HG03159 (cell line): ENCODE measurements around the gene CENPU.
"Not testable (repeated sequence)": the region's sequence is repeated elsewhere in the genome, so short reads cannot be mapped to it uniquely, and the experiment has no call there.

Experiments
- ATAC-seq: cut with Tn5 transposase; IDR thresholded peaks from one replicate; pipeline ENCODE4 v1.9.1; 2021; ENCODE audit warnings: mild to moderate bottlenecking, moderate library complexity; ENCODE audit not compliant: unreplicated experiment

Gene CENPU

DNA sequence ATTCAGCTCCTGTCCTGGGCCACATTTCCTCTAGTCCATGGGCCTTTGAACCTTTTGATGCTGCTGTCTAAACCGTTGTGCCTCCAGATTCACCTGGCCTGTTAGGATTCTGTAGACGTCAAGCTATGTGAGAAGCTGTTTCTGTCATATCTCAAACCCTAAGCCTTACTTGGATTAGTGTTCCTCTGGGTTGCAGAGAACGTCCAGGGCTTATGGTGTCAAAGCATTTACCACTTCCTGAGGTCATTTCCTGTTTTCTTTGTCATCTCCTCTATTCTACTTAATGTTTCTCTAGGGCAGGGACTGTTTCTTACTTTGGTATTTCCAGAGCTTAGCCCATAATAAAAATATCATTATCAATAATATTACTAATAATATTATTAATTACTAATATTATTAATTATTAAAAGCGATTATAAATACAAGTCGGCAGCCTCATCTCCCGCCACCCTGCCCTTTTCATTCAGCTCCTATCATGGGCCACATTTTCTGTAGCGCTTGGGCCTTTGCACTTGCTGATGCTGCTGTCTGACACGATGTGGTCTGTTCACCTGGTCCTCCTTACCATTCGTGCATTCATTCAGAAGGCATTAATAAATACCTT, 65.3 kb downstream of the CENPU start:
- ATAC-seq, result no peak

DNA sequence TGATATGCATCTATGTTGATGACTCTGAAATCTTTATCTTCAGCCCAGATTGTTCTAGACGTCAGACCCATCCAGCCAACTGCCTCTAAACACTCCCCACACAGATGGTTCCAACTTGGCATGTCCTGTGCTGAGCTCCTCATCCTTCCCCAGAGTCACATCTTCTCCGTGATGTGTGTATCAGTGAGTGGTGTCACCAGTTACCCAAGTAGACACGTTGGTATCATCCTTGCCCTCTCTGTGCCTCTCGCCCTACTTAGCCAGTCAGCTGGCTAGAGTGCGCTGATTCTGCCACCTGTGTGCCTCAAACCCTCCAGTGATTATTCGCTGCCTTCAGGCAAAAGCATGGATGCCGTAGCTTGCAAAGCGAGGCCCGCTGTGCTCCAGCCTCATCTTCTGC, 65.8 kb downstream of the CENPU start:
- no peak for ATAC-seq

DNA sequence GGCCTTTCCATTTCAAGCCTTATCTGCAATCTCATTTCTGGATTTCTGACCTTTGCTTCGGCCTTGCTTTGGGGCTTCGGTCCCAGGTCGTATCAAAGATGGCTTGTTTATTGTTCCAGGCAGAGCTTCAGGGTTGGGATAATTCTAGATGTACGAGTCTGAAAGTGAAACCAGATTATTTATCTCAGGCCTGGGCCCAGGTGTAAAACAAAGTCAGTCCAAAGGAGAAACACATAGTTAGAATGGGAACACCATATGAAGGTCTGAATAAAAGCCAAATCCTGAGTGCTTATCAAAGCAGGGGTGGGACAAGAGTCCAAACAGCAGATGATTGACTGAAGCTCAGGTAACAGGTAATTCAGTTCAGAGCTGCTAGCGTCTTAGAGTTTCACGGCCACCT, 67.2 kb downstream of the CENPU start:
- ATAC-seq, result no peak

DNA sequence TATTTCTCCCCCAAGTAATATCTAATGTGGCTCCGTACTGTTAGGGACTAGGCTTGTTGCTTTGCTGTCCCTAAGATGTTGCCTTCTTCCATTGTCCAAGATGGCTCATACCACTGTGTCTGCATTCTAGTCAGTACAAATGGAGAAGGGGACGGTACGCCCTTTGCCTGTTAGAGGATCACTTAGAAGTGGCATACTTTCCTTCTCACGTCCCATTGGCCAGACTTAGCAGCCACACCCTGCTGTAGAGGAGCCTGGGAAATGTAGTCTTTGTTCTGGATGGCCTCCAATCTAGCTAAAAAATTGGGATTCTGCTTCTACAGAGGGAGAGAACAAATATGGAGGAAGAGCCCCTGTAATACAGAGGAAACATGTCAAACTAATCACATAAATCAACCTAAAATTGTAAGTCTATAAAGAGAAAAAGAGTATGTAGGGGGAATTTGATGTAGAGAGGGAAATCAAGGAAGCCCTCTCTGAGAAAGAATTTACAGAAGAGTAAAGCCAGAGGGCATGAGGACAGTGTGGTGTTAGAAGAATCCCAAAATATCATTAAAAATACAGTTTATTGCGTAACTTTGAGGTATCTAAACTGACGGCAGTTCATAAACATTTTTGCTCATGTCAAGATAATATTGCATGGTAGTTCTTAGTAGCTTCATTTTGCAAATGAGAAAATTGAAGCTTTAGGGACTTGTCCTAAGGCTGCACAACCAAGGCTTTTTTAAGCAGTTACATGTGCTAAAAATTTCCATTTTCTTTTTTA, 69.3 kb downstream of the CENPU start:
- ATAC-seq, result no peak

DNA sequence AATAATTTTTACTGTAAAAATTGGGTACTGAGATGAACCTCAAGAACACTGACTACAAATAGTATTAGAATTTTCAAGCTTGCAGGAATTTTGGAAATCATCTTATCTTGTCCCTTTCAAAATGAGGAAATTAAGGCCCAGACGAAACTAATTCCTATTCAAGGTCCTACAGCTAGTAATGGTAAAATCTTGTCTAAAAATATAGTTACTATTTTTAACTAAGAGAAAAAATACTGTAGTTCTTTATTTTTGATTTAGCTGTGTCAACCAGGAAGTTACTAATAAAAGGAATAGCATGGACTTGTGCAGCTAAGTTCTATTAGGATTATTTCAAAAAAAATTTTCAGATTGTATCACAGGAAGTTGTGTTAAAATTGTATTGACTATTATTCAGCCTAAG, 71.7 kb downstream of the CENPU start:
- ATAC-seq, result no peak

DNA sequence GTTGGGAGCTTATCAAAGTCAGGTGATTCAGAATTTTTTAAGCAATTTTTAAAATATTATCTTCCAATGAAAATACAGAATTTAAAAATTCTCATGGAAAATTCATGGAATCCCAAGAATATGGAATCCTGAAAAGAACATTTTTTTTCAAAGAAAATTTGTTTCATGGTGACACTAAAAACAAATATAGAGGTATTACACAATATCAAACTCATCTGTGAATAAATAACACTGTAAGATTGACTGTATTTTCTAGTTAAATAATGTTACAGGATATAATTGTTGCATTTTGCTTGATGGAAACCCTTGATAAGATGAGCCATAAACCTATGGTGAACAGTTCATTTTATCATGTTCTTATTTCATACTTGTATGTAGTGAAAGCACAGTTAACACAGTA, 72.9 kb downstream of the CENPU start:
- ATAC-seq, result no peak

GRCh38 chr4:184657820-184658219, 76.1 kb downstream of the CENPU start:
- not testable (repeated sequence) for ATAC-seq

DNA sequence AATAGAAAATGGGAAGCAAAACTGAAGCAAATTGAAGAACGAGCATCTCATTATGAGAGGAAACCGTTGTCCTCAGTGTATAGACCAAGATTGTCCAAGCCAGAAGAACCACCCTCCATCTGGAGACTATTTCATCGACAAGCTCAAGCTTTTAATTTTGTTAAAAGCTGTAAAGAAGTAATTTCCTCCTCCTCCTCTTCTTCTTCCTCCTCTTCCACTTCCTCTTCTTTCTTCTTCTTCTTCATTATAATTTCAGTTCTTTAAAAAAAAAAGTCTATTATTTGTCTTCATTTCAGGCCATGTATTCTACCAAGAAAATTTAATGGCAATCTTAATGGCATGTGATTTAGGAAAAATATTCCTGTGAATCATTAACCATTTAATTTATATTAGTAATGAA, 76.8 kb downstream of the CENPU start:
- no peak for ATAC-seq

GRCh38 chr4:184655889-184656869, 77.7 kb downstream of the CENPU start:
- no peak for ATAC-seq

- no peak for ATAC-seq
Observed at GRCh38 chr4:184653650-184654049, 80.2 kb downstream of the CENPU start.

DNA sequence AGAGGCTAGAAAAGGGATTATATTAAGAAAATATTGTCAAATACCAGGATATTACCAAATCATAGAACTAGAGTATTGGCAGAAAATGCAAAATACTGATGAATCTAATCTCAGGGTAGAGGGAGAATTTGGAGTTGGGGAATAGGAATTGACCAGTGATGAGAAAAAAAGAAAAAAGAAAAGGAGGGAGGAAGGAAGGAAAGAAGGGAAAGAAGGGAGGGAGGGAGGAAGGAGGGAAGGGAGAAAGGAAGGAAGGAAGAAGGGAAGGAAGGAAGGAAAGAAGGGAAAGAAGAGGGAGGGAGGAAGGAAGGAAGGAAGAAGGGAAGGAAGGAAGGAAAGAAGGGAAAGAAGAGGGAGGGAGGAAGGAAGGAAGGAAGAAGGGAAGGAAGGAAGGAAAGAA, 81.2 kb downstream of the CENPU start:
- not testable (repeated sequence) for ATAC-seq

- no peak for ATAC-seq
Observed at GRCh38 chr4:184651899-184652298, 82.0 kb downstream of the CENPU start.

DNA sequence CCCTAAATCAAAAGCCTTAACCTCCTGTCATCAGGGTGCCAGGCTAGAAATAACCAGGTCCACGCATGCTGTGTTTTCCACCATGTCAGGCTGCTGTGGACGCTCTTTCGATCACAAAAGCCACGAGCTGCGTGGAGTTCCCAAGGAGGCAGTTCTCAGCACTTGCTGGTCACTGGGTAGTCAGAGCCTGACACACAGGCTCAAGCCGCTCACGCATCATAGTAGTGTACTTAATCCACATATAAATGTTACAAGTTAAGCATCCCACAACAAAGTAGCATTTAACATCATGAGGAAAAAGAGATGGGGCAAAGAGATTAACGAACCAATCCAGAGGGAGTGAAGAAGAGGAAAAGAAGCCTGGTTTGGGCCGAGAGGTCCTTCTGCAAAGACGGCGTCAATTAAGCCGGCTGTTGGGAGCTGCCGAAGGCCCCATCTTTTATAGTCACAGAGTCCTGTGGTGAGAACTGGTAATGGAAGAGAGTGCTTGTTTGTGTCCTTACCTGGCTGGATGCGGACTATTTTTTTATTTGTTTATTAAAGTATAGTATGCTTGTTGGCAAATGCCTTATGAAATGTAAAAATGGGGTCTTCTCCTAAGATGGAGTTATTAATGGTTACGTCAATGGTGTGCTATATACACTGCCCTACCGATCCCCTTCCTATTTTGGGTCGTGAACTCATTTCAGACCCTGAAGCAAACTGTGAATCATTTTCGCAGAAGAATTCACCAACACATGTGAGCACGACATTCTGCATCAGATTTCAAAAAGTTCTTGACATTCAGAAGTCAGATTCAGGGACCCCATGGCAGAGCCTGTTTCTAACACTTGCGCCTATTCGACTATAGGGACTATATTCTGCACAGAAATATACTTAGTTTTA, 83.7 kb downstream of the CENPU start:
- ATAC-seq, result peak; percentile 9

DNA sequence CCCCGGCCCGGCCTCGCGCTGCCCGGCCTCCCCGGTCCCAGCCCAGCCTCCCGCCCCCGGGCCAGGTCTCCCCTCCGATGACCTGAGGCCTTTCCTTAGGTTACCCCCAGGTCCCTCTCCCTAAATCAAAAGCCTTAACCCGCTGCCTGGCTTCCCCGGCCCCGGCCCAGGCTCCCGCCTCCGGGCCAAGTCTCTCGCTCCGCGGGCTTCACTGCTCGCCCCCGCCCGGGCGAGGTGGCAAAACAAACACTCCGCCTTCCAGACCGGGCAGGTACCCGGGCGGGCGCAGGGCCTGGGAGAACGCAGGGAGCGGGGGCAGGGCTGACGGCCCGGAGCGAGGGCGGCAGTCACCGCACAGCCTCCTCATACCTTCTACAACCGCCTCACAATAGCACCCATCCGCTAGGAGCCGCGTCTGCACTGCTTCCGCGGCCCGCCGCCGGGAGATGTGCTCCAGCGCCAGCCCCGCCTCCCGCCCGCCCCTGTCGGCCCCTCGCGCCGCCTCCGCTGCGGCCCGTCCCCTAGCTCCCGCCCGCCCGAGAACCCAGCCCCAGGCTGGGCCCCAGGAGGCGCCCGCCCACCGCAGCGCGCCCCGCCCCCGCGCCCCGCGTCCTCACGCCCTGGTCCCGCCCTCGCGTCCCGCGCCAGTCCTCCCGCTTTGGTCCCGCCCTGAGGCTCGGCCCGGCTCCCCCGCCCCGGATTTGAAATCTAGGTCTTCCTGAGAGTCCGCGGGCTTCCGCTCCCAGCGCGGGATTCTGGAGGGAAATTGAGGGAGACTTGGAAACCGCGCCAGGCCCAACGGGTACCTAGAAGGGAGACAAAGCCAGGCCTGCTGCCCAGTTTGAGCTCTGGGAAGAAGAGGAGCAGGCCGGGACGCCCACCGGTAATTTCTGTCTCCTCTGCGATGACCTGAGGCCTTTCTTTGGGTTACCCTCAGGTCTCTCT, 84.6 kb downstream of the CENPU start, which contains the start of the genes CASP3 and PRIMPOL:
CASP3 (minus strand) TSS at position 422 of the 945 bp plus-strand sequence. CDS start 10,994 bp downstream, outside the sequence.
PRIMPOL (plus strand) TSS at position 713 of the 945 bp plus-strand sequence. CDS start 7,403 bp downstream, outside the sequence.
- ATAC-seq, result peak; percentile 82

- peak; percentile 30 for ATAC-seq
Observed at GRCh38 chr4:184648313-184649025, 85.4 kb downstream of the CENPU start.

GRCh38 chr4:184648054-184648312, 85.9 kb downstream of the CENPU start:
- ATAC-seq, result no peak

GRCh38 chr4:184647266-184648053, 86.4 kb downstream of the CENPU start:
- ATAC-seq, result no peak
